Adrenal gland (tissue), 5 donors: ENCODE measurements around the gene MAML2.

Experiments
- POLR2A ChIP-seq, 2 donors: fragments of 450-650 bp; IDR thresholded peaks; one replicate each; pipeline ENCODE4 v1.6.1; 2017; ENCODE audit warnings: antibody characterized with exemption in 2 of 2, mild to moderate bottlenecking in 2 of 2, moderate library complexity in 1 of 2
- TF ChIP-seq, protein P1 (sequence below), 6 experiments: fragments of 450-650 bp in 4 of 6; fragments of 200-600 bp in 2 of 6; sonication (generic) in 1 of 6; IDR thresholded peaks; 1 replicate in 5 of 6; 2 replicates in 1 of 6; pipeline versions ENCODE4 v1.5.1 to v1.8.0; 2016 to 2021; ENCODE audit warnings: antibody characterized with exemption in 6 of 6, mild to moderate bottlenecking in 2 of 6, moderate library complexity in 1 of 6
- donor health status: DM: no; HTN: no; CAD: no.

DNA sequence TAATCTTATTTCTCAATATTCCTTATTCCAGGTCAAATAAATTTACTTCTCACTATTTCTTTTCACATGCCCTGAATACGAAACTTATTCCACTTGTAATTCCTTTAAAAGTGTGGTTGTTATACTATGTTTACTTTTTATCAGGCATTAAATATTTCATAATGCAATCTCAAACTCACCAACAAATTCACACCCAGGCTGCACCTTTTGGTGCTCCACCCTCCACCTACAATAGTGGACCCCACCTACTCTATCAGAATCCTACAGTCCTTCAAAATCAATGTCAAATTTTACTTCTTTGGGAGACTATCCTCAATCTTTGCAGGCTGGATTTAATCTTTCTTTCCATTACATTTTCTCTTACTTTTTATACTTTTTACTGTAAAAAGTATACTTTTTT is 353.2 kb downstream of the MAML2 start:
- TF ChIP-seq, protein P1, sequence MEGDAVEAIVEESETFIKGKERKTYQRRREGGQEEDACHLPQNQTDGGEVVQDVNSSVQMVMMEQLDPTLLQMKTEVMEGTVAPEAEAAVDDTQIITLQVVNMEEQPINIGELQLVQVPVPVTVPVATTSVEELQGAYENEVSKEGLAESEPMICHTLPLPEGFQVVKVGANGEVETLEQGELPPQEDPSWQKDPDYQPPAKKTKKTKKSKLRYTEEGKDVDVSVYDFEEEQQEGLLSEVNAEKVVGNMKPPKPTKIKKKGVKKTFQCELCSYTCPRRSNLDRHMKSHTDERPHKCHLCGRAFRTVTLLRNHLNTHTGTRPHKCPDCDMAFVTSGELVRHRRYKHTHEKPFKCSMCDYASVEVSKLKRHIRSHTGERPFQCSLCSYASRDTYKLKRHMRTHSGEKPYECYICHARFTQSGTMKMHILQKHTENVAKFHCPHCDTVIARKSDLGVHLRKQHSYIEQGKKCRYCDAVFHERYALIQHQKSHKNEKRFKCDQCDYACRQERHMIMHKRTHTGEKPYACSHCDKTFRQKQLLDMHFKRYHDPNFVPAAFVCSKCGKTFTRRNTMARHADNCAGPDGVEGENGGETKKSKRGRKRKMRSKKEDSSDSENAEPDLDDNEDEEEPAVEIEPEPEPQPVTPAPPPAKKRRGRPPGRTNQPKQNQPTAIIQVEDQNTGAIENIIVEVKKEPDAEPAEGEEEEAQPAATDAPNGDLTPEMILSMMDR (IDR thresholded peaks at IDR 0.05), result no peak
- no peak for TF ChIP-seq POLR2A (IDR thresholded peaks at IDR 0.05)
